ENCODE data around the gene ERC2.

GRCh38 chr3:55775366-55776154 is 692.7 kb downstream of the ERC2 start:
- TF ChIP-seq POLR2AphosphoS5 (IDR thresholded peaks at IDR 0.05) (no peak), POLR2A (IDR thresholded peaks at IDR 0.05) (no peak), EP300 (IDR thresholded peaks at IDR 0.05) (no peak)
- TF ChIP-seq, protein P1, sequence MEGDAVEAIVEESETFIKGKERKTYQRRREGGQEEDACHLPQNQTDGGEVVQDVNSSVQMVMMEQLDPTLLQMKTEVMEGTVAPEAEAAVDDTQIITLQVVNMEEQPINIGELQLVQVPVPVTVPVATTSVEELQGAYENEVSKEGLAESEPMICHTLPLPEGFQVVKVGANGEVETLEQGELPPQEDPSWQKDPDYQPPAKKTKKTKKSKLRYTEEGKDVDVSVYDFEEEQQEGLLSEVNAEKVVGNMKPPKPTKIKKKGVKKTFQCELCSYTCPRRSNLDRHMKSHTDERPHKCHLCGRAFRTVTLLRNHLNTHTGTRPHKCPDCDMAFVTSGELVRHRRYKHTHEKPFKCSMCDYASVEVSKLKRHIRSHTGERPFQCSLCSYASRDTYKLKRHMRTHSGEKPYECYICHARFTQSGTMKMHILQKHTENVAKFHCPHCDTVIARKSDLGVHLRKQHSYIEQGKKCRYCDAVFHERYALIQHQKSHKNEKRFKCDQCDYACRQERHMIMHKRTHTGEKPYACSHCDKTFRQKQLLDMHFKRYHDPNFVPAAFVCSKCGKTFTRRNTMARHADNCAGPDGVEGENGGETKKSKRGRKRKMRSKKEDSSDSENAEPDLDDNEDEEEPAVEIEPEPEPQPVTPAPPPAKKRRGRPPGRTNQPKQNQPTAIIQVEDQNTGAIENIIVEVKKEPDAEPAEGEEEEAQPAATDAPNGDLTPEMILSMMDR (IDR thresholded peaks at IDR 0.05): no peak
